Hematopoietic multipotent progenitor cell treated with erythropoietin and hydrocortisone succinate and interleukin-3 and kit ligand, for 4 days (in vitro differentiated cells): ENCODE measurements around the gene FAM9C.
"Not testable (repeated sequence)": the region's sequence is repeated elsewhere in the genome, so short reads cannot be mapped to it uniquely, and the experiment has no call there.

Source experiments
- DNase-seq: peaks from one replicate; pipeline ENCODE4 v3.0.0-alpha.2; 2015

FAM9C gene

DNA sequence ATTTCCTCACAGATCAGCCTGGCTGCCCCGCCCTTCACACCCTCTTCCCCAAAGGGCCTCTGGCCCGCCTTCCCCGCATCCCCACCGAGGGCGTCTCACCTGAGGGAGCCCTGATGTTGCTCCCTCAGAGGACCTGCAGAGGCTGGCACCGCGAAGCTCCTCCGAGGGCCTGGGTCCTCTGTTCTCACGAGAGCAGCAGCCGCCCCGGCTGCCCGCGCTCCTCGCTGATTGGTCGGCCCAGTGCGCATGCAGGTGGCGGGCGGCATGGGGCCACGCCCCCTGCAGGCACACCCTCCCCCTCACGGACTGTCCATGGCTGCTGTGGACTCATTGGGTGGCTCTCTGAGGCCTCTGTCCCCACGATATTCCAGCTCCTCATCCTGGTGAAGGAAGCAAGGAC, at the start of gene FAM9C:
TSS of gene FAM9C (minus strand) at position 180 of the 400 bp plus-strand sequence. CDS start 831 bp downstream, outside the sequence.
- no peak for DNase-seq

DNA sequence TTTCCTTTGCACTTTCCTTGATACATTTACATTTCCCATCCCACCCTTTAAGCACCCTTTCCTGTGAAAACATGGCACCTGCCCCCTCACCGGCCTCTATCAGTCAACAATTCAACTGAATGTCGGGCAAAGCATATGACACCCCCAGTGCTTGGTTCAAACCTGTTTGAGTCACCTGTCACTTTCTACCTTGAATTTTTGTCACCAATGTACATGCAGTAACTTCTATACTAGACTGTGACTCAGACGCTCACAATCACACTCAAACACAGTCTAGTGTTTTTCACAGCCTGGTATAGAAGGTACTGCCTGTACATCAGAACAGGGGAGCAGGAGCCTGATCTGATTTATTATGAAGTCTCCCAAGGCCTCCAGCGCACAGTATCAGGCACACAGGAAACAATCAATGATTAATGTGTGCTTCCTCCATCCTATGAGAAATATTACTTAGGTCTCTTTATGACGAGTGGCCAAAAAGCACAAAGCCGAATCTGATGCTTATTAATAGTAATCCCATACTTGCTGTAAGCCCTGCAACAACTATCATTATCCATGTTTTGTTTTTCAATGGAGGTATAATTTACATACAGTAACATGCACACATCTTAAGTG, 49.2 kb upstream of the FAM9C start:
- DNase-seq: no peak

DNA sequence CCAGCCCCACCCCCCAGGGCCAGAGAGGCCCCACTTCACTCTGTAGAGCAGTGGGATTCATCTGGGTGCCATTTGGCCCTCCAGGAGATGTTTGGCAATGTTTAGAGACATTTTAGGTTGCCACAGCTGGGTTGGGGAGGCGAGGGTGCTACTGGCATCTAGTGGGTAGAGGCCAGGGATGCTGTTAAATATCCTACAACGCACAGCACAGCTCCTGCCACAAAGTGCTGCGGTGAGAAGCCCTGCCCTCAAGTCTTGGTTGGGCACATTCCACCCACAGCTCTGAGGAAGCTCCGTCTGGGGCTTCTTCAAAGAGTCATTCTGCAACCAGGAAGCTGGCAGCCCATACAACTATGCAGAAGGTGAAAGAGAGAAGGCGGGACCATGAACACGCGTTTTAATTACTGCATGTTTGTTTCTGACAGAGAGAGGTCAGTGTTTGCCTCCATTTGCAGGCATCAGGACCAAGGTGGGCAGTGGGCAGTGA, 48.1 kb upstream of the FAM9C start:
- DNase-seq: peak; percentile 66

DNA sequence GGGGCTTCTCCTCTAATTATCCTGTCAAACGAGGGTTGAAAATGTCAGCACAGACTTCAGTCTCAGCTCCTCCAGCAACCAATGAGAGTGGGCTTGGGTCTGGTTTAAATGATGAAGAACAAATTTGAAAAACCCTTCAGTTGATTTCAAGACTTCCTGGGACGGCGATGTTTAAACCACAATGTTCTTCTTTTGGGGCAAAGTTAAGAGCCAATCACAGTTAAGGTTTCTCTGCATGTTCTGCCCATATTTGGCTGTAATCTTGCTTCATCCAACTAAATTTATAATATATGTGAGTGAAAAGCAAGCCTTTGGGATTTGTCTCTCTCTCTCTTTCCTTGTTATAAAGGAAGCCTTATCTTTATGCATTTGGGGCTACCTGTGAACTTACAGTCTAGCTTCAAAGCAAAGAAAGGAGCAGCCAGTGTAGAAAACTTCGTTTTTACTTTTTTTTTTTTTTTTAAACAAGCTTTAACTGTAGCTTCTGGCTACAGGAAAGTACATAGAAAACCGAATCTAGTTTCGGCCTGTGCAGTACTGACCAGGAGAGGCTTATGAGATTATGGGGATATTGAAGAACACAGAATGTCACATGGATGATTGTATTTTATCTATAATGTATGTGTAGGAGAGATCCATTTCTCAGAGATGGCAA, 46.8 kb upstream of the FAM9C start:
- peak; percentile 76 for DNase-seq

DNA sequence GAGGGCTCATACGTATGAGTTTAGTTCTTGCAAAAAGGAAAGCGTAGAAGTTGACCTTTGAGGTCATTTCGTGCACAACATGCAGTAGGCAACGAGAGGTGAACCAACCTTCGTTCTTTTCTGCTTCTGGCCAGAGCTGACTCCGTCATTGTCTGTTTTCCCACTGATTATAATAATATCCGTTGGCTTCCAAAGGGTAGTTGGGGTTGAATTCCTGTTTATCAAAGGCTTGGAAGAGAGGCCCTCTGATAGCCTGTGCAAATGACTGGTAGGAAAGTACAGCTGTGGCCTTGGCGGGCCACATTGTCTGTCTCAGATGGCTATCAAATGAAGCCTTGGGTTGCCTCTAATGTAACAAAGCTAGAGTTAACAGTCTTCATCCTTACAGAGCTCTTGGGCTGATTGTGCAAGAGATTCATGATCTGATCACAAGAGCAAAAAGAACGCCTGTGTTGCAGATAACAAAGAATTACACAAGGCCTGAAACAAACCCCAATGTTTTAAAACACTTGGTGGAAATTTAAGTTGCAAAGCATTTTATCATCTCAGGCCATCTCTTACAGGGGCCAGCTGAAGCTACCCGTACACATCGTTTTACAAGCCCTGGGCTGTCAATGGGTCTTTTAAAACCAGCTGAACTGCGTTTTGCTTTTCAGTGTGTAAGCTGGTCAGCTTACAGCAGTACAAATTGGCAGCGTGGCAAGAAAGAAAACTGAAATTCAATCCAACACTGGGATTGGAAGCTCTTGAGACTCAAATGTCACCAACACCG, 46.1 kb upstream of the FAM9C start:
- DNase-seq: peak; percentile 85

DNA sequence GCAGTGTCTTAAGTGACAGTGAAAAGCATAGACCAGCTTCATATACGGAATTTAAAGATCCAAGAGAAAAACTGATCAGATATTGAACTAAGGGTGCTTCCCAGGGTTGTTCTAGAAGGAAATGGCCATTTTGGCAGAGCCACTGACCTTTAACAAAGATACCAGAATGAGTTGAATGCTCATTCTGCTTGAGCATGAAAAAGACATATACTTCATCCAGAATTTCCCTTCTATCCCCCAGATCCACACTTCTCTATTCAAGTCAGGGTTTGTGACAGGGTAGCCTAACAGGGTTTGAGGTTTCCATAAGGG, 45.6 kb upstream of the FAM9C start:
- no peak for DNase-seq

DNA sequence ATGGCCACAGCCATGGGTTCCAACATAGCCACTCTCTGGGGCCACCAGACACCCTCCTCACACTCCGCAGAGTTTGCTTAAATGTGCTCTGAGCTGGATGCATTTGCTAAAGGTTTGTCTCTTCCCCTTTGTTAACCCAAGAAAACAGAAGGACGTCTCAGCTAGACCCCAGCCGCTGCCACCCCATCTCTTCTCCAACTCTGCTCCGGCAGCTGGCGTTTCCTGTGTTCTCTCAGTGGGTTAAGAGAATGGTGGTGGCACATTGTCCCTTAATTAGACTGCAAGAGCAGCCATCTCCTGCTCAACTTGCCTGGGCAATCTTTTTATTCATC, 43.7 kb upstream of the FAM9C start:
- peak; percentile 55 for DNase-seq

DNA sequence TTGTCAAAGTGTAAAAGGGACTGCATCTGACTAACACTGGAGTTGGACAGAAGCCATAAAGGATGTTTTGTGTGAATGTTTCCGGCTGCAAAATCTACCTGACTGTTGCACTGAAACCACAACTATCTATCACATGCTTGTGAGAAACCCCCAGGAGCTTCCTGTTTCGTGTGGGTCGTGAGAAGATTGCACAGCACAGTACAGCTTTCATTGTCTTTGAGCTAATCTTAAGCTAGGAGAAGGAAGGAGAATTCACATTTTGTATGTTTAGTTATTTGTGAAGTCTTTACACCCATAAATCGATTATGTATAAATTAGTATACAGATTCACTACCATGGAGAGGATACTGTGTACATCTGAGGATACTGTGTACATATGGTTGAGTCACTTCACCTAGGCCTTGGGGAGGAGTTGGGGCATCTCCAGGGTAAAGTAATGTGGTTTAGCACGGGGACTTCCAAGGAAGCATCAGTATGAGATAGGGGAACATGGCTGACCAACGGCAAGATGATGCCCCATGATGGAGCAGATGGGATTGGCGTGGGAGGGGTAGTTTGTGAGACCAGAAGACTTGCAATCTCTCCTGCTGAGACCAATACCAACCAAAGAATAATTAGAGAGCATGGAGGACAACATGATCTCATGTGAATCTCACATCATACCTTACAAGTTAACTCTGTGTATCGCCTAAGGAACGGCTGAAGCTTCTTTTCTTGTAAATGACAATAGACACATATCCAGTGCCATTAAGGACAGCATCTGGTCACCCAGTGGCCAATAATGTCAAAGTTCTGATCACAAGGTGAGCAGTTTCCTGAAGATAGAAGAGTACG, 43.1 kb upstream of the FAM9C start:
- DNase-seq: peak; percentile 84

DNA sequence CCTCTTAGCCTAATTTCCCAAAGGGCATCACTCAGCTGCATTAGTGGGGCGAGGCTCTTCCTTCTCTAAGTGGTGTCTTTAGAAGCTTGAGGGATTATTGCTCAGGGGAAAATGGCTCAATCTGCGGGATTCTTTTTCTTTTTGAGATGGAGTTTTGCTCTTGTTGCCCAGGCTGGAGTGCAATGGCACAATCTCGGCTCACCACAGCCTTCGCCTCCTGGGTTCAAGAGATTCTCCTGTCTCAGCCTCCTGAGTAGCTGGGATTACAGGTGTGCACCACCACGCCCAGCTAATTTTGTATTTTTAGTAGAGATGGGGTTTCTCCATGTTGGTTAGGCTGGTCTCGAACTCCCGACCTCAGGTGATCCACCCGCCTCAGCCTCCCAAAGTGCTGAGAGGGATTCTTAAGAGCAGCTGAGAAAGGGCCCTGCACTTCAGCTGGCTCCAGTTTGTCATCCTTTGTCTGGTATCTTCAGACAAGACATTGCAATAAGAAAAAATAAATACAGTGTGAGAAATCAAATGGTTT, 42.4 kb upstream of the FAM9C start:
- DNase-seq: not testable (repeated sequence)

DNA sequence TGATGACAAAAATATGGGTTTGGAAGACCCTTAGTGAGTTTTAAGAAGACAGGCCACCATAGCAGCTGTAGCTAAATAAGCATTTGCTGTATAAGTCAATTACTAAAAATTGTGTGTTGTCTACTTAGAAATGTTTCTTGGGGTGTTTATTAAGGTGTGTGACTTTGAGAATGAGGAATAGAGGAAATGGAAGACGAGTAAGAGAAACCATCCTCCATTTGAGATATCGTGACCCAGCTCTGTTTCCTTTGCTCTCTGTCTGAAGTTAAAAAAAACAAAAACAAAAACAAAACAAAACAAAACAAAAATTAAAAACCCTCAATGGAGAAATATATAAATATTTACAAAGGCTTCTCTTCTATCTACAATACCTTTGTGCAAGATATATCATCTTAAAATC, 41.7 kb upstream of the FAM9C start:
- DNase-seq: no peak

DNA sequence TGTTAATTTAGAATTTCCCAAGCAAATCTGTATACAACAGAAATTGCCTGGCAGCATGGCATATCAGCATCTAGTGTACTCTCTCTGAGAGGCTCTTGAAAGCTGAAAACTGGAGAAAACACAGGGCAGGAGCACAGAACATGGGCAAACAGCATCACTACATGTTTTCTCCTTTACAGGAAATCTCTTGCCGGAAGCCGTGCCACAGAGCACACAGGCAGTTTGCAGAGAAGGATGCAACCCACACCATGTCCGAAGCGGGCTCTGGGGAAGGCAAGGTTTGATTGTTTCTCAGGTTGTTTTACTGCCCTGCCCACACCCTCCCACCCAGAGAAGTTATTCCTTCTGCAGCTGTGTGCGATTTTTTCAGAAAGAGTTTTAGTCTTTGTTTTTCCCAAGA, 41.1 kb upstream of the FAM9C start:
- peak; percentile 63 for DNase-seq

DNA sequence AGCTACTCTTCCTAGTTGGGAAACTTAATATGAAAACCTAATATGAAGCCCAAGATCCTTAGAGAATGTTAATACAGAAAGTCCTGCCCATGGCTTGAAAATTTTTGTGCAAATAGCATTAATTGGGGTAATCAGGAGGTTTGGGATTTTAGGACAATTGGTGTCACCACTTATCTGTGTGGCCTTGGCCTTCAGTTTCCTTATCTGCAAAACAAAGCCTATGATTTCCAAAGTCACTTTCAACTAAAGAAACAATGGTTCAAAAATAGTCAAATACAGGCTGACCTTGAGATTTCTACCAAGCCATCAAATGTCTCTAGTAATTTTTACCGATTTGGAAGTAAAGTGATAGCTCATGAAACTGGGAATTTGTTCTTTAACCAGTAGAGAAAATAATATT, 40.2 kb upstream of the FAM9C start:
- DNase-seq: no peak

DNA sequence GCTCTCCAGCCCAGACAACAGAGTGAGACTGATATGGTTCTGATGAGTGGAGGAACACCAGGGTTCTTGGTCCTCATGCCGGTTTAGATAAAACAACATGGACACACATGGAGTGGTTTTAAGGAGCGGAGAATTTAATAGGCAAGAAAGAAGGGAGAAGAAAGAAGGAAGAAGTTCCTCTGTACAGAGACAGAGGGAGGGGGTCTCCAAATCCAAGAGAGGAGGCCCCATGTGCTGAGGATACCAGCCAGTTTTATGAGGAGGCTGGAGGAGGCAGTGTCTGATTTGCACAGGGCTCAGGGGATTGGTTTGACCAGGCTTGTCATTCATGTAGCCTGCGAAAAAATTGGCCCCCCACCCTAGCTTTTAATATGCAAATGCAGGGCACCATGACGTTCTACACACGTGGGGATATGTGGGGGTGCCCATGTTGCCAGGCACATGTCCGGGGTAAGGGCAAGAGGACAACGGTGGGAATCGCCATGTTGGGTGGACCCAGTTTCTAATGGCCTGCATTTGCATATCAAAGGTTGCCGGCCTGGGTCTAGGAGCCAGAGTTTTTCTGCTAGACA, 39.4 kb upstream of the FAM9C start:
- DNase-seq: not testable (repeated sequence)

DNA sequence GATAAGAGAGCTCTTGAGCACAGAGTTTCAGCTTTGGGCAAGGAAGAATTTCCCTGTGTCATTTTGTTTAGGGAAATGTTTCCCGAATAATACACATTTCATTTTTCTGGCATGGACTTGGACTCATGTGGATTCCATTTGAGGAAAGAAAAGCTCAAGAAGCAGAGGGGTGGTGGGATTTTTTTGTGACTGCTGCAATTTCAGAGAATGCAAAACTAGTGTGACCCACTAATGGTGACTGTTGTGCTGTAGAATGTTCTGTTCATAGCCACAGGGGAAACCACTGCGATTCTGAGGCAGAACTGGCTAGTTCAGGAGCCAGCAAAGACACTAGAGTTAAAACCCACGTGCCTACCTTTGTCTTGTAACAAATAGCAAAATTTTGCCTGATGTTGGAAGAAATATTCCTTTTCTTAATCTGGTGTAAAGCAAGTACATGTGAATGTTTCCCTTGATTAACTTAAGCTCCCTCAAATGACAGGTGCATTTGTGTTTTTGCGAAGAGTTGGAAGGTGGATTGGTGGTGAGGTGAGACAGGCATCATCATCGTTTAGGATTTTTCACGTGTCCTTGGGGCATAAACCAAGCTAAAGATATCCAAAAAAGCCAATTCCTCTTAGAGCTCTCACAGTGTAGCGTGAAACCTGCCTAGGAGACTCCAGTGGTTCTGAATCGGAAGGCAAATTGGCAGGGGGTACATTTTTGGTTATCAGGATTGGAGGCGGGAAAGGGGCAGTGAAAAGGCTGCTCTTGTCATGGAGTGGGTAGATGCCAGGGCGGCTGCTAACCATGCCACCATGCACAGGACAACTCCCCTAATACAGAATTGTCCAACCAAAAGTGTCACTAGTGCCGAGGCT, 38.0 kb upstream of the FAM9C start:
- peak; percentile 14 for DNase-seq

DNA sequence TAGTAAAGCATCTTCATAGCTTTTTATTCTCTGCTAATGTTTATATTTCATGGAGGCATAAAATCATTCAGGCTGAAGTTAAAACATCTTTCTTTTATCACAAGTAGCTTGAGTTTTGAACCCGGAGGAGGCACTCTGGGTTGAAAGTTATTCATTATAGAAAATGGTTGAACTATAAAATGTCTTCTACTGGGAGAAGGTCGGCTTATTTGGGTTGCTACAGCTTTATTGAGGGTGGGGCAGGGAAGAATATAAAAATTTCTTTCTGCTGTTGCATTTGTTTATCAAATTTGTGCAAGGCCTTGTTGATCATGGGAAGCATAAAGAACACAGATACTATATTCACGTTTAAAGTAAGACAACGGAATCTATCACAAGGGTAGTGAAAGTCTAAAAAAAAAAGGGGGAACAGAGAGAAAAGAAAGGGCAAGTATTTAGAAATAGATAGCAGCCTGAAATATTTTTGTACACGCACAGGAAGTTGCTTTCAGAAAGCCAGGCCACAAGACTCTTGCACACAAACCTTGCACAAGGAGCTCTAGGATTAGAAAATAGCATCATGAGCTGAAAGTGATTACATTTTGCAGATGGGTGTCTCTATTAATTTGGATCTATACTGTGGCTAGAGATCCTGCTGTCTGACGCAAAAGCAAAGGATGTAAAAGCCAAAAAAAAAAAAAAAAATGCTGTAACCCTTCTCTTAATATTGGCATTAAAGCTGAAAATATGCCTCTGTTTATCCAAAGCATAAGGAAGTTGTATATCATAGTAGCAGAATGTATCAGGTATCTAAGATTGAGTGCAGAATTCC, 37.2 kb upstream of the FAM9C start:
- peak; percentile 74 for DNase-seq

DNA sequence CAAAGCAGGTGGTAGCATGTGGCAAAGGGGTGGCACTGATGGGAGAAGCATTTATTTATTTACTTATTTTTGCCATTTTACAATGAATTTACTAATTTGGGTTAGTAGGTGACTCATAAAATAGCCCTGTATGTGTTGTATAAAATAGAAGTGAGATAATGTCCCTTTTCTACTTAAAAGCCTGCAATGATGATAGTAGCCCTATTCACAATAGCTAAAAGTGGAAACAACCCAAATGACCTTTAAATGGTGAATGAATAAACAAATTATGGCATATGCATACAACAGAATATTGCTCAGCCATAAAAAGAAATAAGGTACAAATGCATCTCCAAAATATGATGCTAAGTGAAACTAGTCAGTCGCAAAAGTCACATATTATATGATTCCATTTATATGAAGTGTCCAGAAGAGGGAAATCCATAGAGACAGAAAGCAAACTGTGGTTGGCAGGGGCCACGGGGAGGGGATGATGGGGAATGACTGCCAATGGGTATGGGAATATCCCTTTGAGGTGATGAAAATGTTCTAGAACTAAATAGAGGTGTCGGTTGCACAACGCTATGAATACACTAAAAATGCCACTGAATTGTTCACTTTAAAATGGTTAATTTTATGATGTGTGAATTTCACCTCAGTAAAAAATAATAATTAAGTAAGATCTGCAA, 35.8 kb upstream of the FAM9C start:
- DNase-seq: no peak

DNA sequence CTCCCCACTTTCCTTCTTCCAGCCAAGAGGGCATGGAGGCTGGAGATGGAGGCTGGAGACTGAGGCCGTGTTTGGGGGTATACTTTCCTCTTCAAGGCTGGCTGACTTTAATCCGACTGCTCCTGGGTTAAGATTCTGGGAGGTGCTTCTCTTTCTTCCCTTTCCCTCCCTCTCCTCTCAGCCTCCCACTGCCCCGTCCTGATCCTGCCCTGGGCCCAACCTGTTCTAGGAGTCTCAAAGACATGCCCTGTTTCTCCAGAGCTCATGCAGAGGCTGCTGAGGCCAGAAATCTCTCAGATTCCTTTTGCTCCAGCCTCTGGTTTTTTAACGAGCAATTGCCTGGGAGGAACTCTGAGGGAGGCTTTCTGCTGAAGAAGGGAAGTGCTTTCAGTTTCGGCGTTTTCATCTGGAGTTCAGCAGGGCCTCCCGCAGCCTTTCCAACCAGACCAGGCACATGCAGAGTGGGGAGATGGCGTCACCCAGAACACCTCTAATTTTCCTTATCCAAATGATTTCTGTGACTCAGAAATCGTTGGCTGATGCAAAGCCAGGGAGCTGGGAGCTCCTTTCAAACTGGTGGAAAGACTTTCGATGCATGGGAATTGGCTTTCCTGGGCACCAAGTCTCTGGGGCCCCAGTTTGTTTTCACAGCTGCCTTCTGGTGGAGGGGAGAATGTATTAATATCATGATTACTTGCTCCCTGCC, 34.5 kb upstream of the FAM9C start:
- DNase-seq: peak; percentile 38

DNA sequence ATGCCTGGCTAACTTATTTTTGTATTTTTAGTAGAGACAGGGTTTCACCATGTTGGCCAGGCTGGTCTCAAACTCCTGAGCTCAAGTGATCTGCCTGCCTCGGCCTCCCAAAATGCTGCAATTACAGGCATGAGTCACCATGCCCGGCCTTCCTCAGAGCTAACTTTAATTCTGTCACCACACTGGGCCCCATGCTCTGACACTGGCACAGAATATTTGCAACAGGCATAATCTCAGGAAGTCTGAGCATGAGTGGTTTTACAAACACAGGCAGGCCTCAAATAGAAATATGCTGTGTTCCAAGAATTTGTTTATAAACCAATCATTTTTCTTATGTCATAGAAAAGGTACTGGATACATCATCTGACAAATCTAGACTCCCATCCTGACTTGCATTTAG, 32.7 kb upstream of the FAM9C start:
- DNase-seq: peak; percentile 15

DNA sequence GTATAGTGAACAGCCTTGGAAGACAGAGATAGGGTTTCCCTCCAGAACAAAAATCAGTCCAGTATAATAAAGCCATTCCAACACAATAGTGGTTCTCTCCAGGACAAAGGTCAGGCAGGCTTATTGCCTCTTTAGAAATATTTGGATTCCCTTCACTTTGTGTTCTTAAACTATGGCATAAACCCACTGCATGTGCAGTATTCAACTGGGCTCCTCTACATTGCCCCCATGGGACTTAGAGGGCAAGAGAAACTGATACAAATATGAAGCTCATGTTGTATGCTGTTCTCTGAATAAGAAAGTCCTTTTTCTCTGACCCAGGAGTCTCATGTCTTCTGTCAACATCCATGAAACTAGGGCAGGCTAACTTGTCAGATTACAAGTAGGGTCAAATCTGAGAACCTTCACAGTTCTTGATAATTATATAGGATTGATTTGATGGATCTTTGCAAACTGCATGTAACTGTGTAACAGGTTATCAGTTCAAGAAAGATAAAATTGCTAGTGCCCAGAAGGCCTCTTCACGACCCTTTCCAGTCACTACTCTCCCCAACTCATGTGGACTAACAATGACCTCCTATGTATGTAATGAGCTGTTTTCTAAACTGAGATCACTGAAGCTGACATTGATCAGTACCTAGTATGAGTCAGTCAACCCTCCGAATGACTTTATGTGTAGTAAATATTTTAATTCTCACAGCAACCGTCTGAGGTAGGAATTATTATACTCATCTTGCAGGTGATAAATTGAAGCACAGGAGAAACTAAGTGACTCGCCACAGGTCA, 31.9 kb upstream of the FAM9C start:
- DNase-seq: no peak
